Erythroblast (primary cell): ENCODE data around the gene RBM27.

Experiments used
- GATA1 ChIP-seq: IDR thresholded peaks from 2 replicates; pipeline ENCODE4 v1.6.1; 2011; ENCODE audit warnings: low read depth, mild to moderate bottlenecking, control low read depth, low read length, moderate library complexity
- POLR2A ChIP-seq: IDR thresholded peaks from 2 replicates; pipeline ENCODE4 v1.6.1; 2011; ENCODE audit warnings: mild to moderate bottlenecking, low read length

DNA sequence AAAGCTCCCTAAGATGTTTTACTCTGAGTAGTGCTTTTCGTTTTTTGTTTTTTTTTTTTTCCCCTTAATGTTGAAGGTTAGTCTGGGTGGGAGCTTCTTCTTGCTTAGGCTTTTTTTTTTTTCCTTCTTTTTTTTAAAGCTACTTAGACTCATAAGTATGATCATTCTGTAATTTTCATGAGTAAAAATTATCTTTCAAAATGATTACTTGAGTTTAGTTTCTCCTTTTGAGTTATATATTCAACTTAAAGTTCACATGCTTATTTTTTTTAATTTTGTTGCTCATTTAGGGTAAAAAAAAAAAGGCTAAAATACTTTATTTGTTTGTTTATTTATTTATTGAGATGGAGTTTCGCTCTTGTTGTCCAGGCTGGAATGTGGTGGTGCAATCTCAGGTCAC lies 2.9 kb downstream of the RBM27 start:
- TF ChIP-seq POLR2A (no peak), GATA1 (no peak)
